Stimulated activated CD8-positive, alpha-beta memory T cell treated with anti-CD3 and anti-CD28 coated beads, Interleukin-2, amount 100 ng/mL, for 1 hour (primary cell): ENCODE measurements around the gene PHEX.

Experiments used
- DNase-seq, 2 donors: peaks; one replicate each; pipeline ENCODE4 v3.0.0-alpha.2; 2020; ENCODE audit warnings: low read depth in 2 of 2

The PHEX gene

GRCh38 chrX:22105231-22105630 is 73.1 kb downstream of the PHEX start:
- DNase-seq: no peak

GRCh38 chrX:22105971-22106370 is 73.8 kb downstream of the PHEX start:
- no peak for DNase-seq

- DNase-seq: no peak
Measured at GRCh38 chrX:22109442-22109841, 77.3 kb downstream of the PHEX start.

DNA sequence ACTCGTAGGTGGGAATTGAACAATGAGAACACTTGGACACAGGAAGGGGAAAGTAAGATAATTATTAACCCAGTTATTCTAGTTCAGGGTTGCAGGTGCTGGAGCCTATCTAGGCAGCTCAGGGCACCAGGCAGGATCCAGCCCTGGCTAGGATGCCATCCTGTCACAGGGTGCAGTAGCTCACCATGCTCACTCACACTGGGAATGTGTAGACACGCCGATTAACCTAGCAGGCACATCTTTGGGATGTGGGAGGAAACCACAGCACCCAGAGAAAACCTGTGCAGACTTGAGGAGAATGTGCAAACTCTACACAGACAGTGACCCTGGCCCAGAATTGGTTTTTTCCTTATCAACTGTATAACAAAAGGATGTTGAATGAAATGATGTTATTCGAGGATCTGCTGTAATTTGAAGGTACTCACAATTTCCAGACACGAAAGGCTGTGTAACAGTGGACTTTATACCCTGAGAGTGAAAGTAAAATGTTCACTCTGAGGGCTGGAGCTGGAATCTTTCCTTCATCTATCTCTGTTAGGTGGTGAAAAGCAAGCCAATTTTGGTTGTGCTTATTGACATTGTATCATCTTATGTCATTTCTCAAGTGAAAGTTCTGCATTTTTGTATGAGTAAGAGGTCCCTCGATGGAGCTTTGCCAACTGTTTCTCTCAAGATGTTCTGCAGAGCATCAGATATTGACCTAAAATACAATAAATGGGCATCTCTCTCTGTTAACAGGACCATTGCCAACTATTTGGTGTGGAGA is 78.8 kb downstream of the PHEX start:
- DNase-seq: no peak

DNA sequence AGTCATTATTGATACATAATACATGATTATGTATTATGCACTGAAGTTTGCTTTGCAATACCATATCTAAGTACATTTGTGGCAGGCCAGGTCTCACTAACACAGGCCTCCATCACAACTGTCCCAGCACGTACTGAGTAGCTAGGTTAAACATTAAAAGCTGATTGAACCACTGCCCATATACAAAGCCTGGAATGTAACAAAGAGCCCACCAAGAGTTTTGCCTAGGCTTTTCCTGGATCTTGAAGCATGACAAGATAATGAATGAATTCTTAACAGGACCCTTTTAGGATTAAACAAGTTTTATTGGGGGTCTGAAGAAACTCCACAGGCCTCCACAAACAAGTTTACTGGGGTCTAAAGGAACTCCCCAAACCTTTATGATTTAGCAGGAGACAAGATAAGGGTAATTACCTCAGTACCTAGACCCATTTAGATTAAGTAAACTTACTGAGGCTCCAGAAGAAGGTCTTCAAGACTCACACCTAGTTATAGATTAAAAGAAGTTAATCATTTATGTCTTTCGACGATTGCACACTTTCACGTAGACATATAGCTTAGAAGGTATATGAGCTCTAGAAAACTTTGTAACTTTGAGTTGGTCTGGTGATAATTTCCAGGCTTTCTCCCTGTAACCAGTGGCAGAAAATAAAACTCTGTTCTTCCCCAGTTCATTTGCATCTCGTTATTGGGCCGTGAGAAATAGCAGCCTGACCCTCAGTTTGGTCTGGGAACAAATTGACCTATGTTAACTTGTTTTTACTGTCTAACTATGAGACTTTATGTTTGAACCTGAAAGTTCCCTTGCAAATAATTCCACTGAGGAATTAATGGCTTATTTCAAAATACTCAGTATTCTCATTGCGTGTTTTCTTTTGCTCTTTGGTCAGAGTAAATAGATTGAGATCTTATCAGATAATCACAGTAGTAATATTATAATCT is 84.8 kb downstream of the PHEX start:
- no peak for DNase-seq

- no peak for DNase-seq
Measured at GRCh38 chrX:22117633-22118032, 85.5 kb downstream of the PHEX start.

DNA sequence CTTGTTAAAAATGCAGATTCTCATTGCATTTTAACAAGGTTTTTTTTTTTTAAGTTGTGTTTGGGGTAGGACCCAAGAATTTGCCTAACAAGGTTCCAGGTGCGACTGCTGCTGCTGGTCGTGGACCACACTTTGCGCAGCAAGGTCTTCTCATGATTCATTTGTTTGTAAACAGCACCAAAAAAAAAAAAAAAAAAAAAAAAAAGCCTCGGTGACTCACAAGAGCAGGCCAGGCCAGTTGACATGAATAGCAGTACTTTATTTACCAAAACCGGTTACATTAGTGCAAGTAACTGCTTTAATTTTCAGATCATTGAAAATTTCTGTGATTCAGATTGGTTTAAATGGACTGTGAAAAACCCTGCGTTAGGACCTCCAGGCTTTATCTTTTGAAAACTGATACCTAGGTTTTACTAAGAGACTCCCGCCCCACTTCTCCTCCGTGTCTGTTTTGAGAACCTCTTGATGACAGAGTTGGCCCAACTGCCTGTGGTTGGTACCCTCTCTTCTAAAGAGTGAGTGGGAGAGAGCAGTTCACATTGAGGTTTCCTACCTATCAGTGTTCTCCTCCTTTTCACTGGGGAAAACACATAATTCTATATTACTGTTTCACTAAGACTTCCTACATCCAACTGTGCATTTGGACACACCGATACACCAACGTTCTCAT is 86.2 kb downstream of the PHEX start:
- no peak for DNase-seq

DNA sequence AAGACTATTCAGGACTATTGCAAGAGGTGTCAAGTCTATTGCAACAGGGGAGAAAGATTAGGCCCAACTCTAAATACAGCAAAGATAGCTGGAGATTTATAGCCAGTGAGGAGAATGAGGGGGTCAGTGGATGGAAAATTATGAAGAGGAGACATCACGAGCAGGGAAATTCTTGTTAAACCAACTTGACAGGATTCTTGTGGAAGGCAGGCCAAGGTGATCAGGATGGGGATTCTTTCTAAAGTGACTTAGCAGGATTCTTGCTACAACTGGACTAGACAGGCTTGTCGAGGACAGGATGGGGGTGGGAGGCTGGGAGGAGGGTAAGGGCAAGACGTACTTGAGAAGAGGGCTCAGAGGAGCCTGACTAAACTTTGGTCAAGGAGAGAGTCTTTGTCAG is 89.0 kb downstream of the PHEX start:
- DNase-seq: no peak

GRCh38 chrX:22122510-22122909 is 90.4 kb downstream of the PHEX start:
- DNase-seq: no peak

DNA sequence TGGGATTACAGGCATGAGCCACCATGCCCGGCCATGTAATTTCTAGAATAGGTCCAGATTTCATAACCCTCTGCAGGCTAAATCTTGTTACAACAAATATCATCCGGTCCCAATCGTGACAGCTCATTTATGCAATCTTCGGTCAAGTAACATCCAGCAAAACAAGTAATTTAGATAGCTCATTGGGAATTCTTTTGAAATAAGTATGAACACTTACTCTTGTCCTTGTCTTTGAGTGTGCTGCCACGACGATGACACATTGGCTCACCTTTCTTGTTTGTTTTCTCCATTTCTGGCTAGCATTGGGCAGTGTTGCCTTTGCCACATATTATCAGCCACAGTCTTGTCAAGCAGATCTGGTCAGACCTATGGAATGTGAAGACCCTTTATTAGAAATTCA is 92.0 kb downstream of the PHEX start:
- DNase-seq: no peak

- no peak for DNase-seq
Measured at GRCh38 chrX:22125481-22125880, 93.4 kb downstream of the PHEX start.

DNA sequence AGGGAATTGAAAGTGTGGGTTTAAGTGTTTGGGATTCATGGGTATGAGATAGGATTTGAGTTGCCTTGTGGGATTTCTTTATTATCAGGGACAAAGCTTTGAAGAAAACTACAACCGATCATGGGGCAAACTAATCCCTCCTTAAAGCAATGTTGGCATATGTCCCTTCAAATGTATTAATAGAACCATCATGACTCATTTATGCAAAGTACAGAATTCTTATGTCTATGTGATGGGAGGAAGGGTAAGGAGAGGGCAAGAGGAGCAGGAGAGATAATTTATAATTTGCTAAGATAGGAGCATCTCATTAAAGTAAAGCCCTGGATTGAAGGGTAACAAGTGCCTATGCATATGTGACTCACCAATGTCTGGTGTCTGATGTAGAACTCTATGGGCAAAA is 94.2 kb downstream of the PHEX start:
- DNase-seq: no peak

DNA sequence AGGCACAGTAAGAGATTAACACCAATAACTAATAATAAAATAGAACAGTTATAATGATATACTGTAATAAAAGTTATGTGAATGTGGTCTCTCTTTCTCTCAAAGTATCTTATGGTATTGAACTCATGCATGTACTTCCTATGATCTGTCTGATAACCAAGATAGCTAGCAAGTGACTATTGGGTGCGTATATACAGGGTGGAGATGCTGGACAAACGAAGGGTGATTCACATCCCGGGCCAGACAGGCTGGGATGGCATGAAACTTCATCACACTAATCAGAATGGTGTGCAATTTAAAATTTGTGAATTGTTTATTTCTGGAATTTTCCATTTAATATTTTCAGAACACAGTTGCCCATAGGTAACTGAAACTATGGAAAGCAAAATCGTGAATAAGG is 96.8 kb downstream of the PHEX start:
- no peak for DNase-seq

DNA sequence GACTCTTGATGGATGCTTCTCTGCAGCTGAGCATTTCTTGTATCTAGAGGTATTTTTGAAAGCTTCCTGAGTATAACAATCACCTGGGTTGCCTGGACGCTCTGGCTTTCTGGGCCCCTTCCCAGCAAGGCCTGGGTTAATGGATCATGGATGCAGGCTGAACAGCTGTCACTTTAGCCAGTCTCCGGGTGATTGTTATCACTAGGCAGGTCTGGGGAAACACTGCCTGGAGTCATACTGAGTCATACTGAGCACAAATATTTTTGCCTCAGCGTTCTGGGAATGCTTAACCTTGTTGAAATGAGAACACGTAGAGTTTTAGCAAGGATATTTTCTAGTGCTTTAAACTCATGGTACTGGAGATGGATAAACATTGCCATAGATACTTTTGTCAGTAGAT is 102.6 kb downstream of the PHEX start:
- DNase-seq: no peak

- no peak for DNase-seq
Measured at GRCh38 chrX:22135171-22135711, 103.1 kb downstream of the PHEX start.

DNA sequence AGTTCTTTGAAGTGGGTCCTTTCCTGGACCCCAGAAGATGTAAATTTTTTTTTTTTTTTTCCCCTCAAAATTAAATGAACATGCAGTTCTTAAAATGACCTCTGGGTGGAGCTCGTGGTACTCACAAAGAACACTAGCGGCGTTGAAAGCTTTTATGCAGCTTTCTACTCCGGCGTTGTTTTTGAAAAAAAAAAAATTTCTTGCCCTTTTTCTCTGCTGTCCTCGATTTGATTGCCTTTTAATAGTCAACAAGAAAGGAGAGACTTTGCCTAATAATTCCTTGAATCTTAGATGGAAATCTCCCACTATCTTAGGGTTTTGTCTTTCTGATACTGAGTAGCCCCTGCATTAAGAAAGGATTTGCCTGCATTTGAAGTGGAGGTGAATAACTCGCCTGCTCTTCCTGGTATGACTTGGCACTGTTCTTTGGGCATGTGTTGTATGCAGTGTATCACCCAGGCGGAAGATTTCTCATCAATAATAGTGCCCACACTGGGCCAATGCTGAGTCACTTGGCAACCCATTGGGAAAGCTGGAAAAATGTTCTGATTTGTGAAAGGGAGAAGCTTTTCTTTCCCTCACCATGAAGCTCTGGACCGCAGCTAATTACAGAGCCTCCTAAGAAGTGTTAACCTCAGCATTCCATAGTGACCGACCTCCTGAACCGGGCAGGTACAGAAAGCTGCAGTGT is 104.0 kb downstream of the PHEX start:
- DNase-seq: no peak

- no peak for DNase-seq
Measured at GRCh38 chrX:22136711-22137110, 104.6 kb downstream of the PHEX start.

DNA sequence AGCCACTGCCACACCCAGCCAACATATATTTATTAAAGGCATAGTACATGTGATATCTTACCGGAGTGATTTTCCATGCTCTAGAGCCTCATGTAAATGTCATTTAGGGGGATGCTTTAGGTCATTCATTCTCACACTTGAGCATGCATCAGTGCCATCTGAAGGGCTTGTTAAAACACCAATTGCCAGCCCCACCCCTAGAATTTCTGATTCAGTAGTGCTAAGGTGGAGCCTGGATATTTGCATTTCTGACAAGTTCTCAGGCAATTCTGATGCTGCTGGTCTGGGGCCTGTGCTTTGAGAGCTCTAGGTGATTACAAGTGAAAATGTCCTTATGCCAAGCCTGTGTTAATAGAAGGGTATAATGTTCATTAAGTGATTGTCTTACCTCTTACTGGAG is 107.7 kb downstream of the PHEX start:
- DNase-seq: no peak

DNA sequence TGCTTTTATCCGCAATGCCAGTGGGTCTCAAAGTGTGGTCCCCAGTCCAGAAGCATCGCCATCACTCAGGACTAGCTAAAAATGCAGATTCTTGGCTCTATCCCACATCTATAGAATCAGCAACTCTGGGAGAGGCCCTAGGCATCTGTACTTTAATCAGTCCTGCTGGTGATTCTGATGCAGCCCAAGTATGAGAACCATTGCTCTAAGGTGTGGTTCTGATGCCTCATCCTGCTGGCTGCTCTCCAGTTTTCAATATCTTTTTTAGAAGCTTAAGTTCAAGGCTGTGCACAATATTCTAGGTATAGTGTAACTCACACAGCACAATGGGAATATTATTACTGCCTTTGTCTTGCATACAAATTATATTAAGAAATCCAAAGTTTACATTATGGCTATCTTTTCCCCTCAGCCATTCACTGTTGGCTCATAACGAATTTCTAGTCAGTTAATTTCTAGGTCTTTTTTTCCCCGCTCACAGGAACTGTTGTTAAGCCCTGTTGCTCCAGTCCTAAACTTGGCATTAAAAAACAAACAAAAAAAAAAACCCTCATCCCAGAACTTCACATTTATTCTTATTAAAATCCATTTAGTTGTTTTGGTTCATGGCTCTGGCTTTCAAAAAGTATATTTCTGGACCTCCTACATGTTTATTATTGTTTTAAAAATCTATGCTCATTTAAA is 109.1 kb downstream of the PHEX start:
- DNase-seq: no peak

DNA sequence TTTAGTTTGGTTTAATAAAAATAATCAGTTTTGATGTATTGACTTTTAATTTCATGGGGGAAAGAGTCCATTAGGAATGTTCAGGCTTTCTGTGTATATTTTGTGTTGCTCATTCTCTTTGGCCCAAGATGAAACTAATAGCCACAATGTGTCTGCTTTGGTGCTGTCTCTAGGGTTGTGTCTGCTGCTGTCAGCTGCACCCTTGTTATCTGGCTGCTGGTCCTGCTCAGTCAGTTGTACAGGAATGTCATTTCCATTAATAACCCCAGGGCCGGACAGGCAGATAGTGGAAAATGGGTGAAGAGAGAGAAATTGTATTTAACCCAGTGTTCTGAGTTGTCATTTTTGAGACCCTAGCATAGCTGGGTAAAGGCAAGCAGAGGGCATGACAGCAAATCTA is 115.1 kb downstream of the PHEX start:
- no peak for DNase-seq

DNA sequence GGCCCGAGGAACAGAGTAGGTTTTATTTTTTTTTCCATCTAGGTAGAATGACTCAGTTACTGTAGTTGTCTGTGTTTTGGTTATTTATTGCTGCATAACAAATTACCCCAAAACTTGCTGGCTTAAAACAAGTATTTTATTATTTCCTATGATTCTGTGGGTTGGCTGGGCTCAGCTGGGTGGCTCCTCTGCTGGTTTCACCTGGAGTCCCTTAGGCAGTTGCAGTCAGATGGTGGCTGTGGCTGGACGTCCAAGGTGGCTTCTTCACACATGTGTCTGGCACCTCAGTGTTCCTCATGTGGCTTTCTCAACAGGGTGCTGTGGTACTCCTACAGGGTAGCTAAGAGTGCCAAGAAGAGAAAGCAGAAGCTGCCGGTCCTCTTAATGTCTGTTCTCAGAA is 115.8 kb downstream of the PHEX start:
- no peak for DNase-seq
